Measurements from ENCODE around the gene ARX. TPM values are rescaled to one million over a fixed set of nuclear protein-coding genes. Genes with fewer than 3 reads are reported as not detected.

Gene ARX
- total RNA-seq, 1 donor from 2014 or later, result not detected

GRCh38 chrX:25028726-25029125 lies 13.0 kb upstream of the ARX start:
- no peak for DNase-seq
- no peak for TF ChIP-seq CTCF (IDR thresholded peaks at IDR 0.05)
- intact Hi-C loops (cut with micrococcal nuclease), result no loop called here
- ChIA-PET CTCF (no interaction called here), POLR2A (no interaction called here)
- ATAC-seq (ENCODE audit: low read depth), result no peak
- peaks cover 13% of the 10 kb centered on the region for H3K27me3 Mint-ChIP-seq
- no peaks in the 10 kb centered on the region for H3K4me1 Mint-ChIP-seq
- no peaks in the 10 kb centered on the region for H3K9me3 Mint-ChIP-seq
- no peak overlapping the region for H3K27ac Mint-ChIP-seq
- H3K4me3 Mint-ChIP-seq, result no peak overlapping the region
- no peaks in the 10 kb centered on the region for H3K36me3 Mint-ChIP-seq (ENCODE audit: low read depth)

- POLR2A ChIA-PET, result no interaction called here
- CTCF ChIA-PET, result no interaction called here
- no peak overlapping the region for H3K4me3 Mint-ChIP-seq
- H3K9me3 Mint-ChIP-seq, result no peaks in the 10 kb centered on the region
- TF ChIP-seq CTCF (IDR thresholded peaks at IDR 0.05), result no peak
- no peaks in the 10 kb centered on the region for H3K36me3 Mint-ChIP-seq (ENCODE audit: low read depth)
- H3K27ac Mint-ChIP-seq, result no peak overlapping the region
- ATAC-seq (ENCODE audit: low read depth) (no peak), DNase-seq (no peak)
- peaks cover 25% of the 10 kb centered on the region for H3K27me3 Mint-ChIP-seq
- peaks cover 7% of the 10 kb centered on the region for H3K4me1 Mint-ChIP-seq
- intact Hi-C loops (cut with micrococcal nuclease), result no loop called here
Measured at GRCh38 chrX:25026576-25026975, 10.8 kb upstream of the ARX start.

GRCh38 chrX:25025615-25026014 lies 9.8 kb upstream of the ARX start:
- no peak overlapping the region for H3K27ac Mint-ChIP-seq
- no peak for TF ChIP-seq CTCF (IDR thresholded peaks at IDR 0.05)
- intact Hi-C loops (cut with micrococcal nuclease), result no loop called here
- H3K4me1 Mint-ChIP-seq, result peaks cover 12% of the 10 kb centered on the region
- H3K4me3 Mint-ChIP-seq, result no peak overlapping the region
- ATAC-seq (ENCODE audit: low read depth), result no peak
- ChIA-PET CTCF (no interaction called here), POLR2A (no interaction called here)
- H3K9me3 Mint-ChIP-seq, result no peaks in the 10 kb centered on the region
- peaks cover 30% of the 10 kb centered on the region for H3K27me3 Mint-ChIP-seq
- no peak for DNase-seq
- no peaks in the 10 kb centered on the region for H3K36me3 Mint-ChIP-seq (ENCODE audit: low read depth)

GRCh38 chrX:25023908-25024307 lies 8.1 kb upstream of the ARX start:
- no peak for TF ChIP-seq CTCF (IDR thresholded peaks at IDR 0.05)
- Mint-ChIP-seq H3K9me3 (no peaks in the 10 kb centered on the region), H3K4me3 (no peak overlapping the region), H3K27ac (no peak overlapping the region), H3K36me3 (ENCODE audit: low read depth) (no peaks in the 10 kb centered on the region), H3K4me1 (peaks cover 16% of the 10 kb centered on the region), H3K27me3 (peaks cover 30% of the 10 kb centered on the region)
- CTCF ChIA-PET, result no interaction called here
- ATAC-seq (ENCODE audit: low read depth) (no peak), DNase-seq (no peak)
- intact Hi-C loops (cut with micrococcal nuclease), result no loop called here
- POLR2A ChIA-PET, result no interaction called here

- H3K36me3 Mint-ChIP-seq (ENCODE audit: low read depth), result no peaks in the 10 kb centered on the region
- ATAC-seq (ENCODE audit: low read depth) (no peak), DNase-seq (no peak)
- TF ChIP-seq CTCF (IDR thresholded peaks at IDR 0.05), result no peak
- peaks cover 16% of the 10 kb centered on the region for H3K4me1 Mint-ChIP-seq
- no peaks in the 10 kb centered on the region for H3K9me3 Mint-ChIP-seq
- no peak overlapping the region for H3K27ac Mint-ChIP-seq
- intact Hi-C loops (cut with micrococcal nuclease), result no loop called here
- ChIA-PET POLR2A (no interaction called here), CTCF (interaction anchor here (0.6 kb wide), 1 partner anchor 192 kb away, joined by 4 read pairs; no protein-coding TSS in a partner anchor)
- H3K27me3 Mint-ChIP-seq, result peaks cover 33% of the 10 kb centered on the region
- H3K4me3 Mint-ChIP-seq, result no peak overlapping the region
Measured at GRCh38 chrX:25022499-25023325, 6.9 kb upstream of the ARX start.

Measured in activated B cell treated with CpG ODN at 0.5 μM for 24 hours (primary cell).